Kidney (tissue), 14 donors: ENCODE results near the gene OSBPL10. TPM values are rescaled to one million over a fixed set of nuclear protein-coding genes. Genes with fewer than 3 reads are reported as not detected.
A peak's percentile ranks its signal among the peaks of the same experiment; 100 is the strongest.

Experiments
- DNase-seq, 5 donors: peaks; one replicate each; pipeline ENCODE4 v3.0.0-alpha.2; 2013 to 2020
- FAIRE-seq: peaks from 2 replicates; lab custom pipeline; 2012; peaks lifted over from hg19 to GRCh38; lab: Jason Lieb, UNC
- H3K27ac ChIP-seq, 2 donors: one replicate each; pipeline ENCODE4 v1.7.0; 2013; ENCODE audit warnings: low read depth in 2 of 2, low read length in 2 of 2, inconsistent platforms in 1 of 2
- H3K27me3 ChIP-seq: one replicate; pipeline ENCODE4 v1.7.1; 2013; ENCODE audit warnings: low read length, inconsistent platforms; ENCODE audit not compliant: control insufficient read depth, insufficient read depth
- H3K36me3 ChIP-seq, 3 donors: one replicate each; pipeline versions ENCODE4 v1.7.0 to v1.7.1; 2013; ENCODE audit warnings: low read length in 3 of 3, control low read depth in 1 of 3, inconsistent platforms in 1 of 3; ENCODE audit not compliant: insufficient read depth in 3 of 3, control insufficient read depth in 2 of 3
- H3K4me1 ChIP-seq, 3 donors: one replicate each; pipeline versions ENCODE4 v1.7.0 to v1.7.1; 2013; ENCODE audit warnings: low read length in 3 of 3, inconsistent platforms in 1 of 3, low read depth in 1 of 3; ENCODE audit not compliant: control insufficient read depth in 2 of 3, insufficient read depth in 2 of 3
- H3K4me3 ChIP-seq, 3 donors: one replicate each; pipeline versions ENCODE4 v1.7.0 to v1.8.1; 2013; ENCODE audit warnings: low read length in 3 of 3, control low read depth in 1 of 3, inconsistent platforms in 1 of 3
- H3K9ac ChIP-seq, 3 donors: one replicate each; pipeline versions ENCODE4 v1.7.0 to v1.7.1; 2013; ENCODE audit warnings: low read length in 3 of 3, control low read depth in 1 of 3, inconsistent platforms in 1 of 3
- H3K9me3 ChIP-seq, 3 donors: one replicate each; pipeline versions ENCODE4 v1.7.0 to v1.7.1; 2013; ENCODE audit warnings: low read length in 3 of 3, control low read depth in 1 of 3, inconsistent platforms in 1 of 3; ENCODE audit not compliant: control insufficient read depth in 2 of 3, insufficient read depth in 1 of 3
- intact Hi-C: fragments of 100-400 bp; cut with DNase I; formaldehyde crosslinking; loops from one replicate; pipeline ENCODE4 v1.11.1; 2022
- polyA plus RNA-seq: library from polyadenylated mRNA; stranded (reverse); fragments of 350-450 nt; fragmentation: Illumina TruSeq; extraction: RNeasy Lipid Tissue Mini Kit (QIAGEN cat#74804); gene quantifications from one replicate; pipeline ENCODE4 v1.2.3, GENCODE V29; 2014; ENCODE audit warnings: low read depth, low replicate concordance; ENCODE audit not compliant: insufficient read depth
- total RNA-seq: library from RNA; stranded (reverse); fragmentation: NEBNext Ultra II Directional; extraction: Animal tissue kit (Norgen Biotek cat#: 25700); gene quantifications from one replicate; pipeline ENCODE4 v1.2.1, GENCODE V29; 2021
- TF ChIP-seq, protein P1 (sequence below): IDR thresholded peaks from 3 replicates; pipeline ENCODE4 v1.5.1; 2012; ENCODE audit warnings: mild to moderate bottlenecking, moderate library complexity, borderline replicate concordance; ENCODE audit not compliant: insufficient read depth; ENCODE audit errors: extremely low read depth
- donor health status: control.
- donor health status: control.
- donor health status: control.
- donor health status: control.
- donor health status: control.
- donor health status: DM: yes; HTN: yes; CAD: no.
- donor health status: Normal renal cell carcinoma (clear cell type).

The OSBPL10 gene
- total and polyA plus RNA-seq, 2 donors from 2014 or later = 11.8 to 89.3 TPM

DNA sequence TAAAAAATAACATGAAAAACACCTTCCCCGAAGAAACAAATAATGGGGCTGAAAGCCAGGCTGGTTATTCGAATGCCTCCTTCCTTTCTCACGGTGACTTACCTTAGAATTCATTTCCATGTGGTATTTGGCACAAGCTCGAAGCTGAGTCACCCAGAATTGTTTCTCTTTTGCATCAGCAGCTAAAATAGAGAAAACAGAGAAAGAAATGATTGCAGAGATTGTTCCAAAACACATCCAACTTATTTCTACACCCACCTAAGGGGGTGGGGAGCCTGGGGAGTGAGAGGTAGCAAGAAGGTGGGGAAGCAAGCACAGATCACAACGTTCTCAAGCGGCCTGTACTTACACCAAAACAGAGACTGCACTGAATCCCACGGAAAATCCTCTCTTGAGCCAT lies 104.7 kb downstream of the OSBPL10 start:
- no peak overlapping the region for H3K4me3 ChIP-seq
- peaks cover 0 to 2% (median 0%) of the 10 kb centered on the region in 3 donors for H3K36me3 ChIP-seq
- no peak overlapping the region for H3K9ac ChIP-seq
- TF ChIP-seq, protein P1, sequence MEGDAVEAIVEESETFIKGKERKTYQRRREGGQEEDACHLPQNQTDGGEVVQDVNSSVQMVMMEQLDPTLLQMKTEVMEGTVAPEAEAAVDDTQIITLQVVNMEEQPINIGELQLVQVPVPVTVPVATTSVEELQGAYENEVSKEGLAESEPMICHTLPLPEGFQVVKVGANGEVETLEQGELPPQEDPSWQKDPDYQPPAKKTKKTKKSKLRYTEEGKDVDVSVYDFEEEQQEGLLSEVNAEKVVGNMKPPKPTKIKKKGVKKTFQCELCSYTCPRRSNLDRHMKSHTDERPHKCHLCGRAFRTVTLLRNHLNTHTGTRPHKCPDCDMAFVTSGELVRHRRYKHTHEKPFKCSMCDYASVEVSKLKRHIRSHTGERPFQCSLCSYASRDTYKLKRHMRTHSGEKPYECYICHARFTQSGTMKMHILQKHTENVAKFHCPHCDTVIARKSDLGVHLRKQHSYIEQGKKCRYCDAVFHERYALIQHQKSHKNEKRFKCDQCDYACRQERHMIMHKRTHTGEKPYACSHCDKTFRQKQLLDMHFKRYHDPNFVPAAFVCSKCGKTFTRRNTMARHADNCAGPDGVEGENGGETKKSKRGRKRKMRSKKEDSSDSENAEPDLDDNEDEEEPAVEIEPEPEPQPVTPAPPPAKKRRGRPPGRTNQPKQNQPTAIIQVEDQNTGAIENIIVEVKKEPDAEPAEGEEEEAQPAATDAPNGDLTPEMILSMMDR = no peak
- peak in 1 of 5 donors; percentile 48 for DNase-seq
- intact Hi-C loops = no loop called here
- no peak overlapping the region for H3K27ac ChIP-seq
- no peak for FAIRE-seq
- peaks cover 0 to 2% (median 0%) of the 10 kb centered on the region in 3 donors for H3K4me1 ChIP-seq
- H3K27me3 ChIP-seq = no peaks in the 10 kb centered on the region
- H3K9me3 ChIP-seq = no peaks in the 10 kb centered on the region

GRCh38 chr3:31875437-31875836 lies 105.6 kb downstream of the OSBPL10 start:
- no peak overlapping the region for H3K9ac ChIP-seq
- H3K27me3 ChIP-seq = no peaks in the 10 kb centered on the region
- TF ChIP-seq, protein P1 = no peak
- H3K4me1 ChIP-seq = peaks cover 0 to 2% (median 0%) of the 10 kb centered on the region in 3 donors
- peaks cover 0 to 2% (median 0%) of the 10 kb centered on the region in 3 donors for H3K36me3 ChIP-seq
- DNase-seq (no peak), FAIRE-seq (no peak)
- no peak overlapping the region for H3K27ac ChIP-seq
- H3K9me3 ChIP-seq = no peaks in the 10 kb centered on the region
- intact Hi-C loops = no loop called here
- H3K4me3 ChIP-seq = no peak overlapping the region

- intact Hi-C loops = no loop called here
- DNase-seq = no peak
- Histone ChIP-seq H3K36me3 (peaks cover 0 to 2% (median 0%) of the 10 kb centered on the region in 3 donors), H3K4me1 (peaks cover 0 to 2% (median 0%) of the 10 kb centered on the region in 3 donors), H3K9me3 (no peaks in the 10 kb centered on the region), H3K27me3 (no peaks in the 10 kb centered on the region), H3K27ac (no peak overlapping the region), H3K9ac (no peak overlapping the region), H3K4me3 (no peak overlapping the region)
- TF ChIP-seq, protein P1 = no peak
- FAIRE-seq = no peak
Measured at GRCh38 chr3:31873254-31873820, 107.7 kb downstream of the OSBPL10 start.
